Measurements from ENCODE around the gene ACTR8. TPM values are rescaled to one million over a fixed set of nuclear protein-coding genes. Genes with fewer than 3 reads are reported as not detected.

The ACTR8 gene
- polyA plus RNA-seq, 1 donor (not counting 4 experiments of a cell fraction or from before 2014, with no cell fraction given) = 28.8 TPM

DNA sequence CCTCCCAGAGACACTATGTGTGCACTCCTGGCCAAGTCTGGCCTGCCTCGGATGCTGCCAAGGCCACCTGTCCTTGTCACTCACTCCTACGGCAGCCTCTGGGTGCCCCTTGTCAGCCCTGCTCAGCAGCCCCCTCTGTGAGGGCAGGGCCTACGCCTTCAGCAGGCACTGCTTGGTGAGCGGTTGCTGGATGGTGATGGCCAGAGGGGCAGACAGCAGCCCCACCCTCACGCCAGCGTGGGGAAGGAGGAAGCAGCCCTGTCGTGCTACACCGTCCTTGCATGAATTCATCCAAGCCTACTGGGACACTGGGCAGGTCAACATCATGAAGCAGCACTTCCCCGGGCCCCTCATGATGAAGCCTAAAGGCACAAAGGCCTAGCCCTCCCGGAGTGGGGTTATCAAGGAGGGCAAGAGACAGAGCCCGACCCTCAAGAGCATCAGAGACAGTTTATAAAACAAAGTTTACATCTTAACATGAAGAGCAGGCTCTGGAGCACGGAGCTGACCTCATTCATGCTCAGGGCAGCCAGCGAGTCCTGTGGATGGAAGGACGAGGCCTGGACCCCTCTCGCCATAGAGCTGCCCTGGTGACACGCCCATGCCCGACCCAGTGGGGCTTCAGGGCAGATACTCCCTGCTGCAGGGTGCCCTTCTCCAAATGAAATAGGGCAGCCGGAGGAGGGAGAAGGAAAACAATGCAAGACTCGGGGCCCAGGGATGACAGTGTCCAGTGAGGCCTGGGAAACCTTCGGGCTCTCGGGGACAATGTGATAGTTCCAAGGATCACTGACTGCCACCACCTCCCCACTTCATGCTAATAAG is 61.0 kb downstream of the ACTR8 start:
- no peak overlapping the region for H3K4me2 ChIP-seq (ENCODE audit: control insufficient read depth, extremely low read depth, insufficient read depth, low read depth, low read length)
- H3K9ac ChIP-seq (ENCODE audit: control insufficient read depth, extremely low read depth, insufficient read depth, low read length) = no peak overlapping the region
- DNase-seq (ENCODE audit: low read depth, low spot score) (no peak), FAIRE-seq (no peak)
- no peaks in the 10 kb centered on the region for H3K27me3 ChIP-seq (ENCODE audit: control insufficient read depth, extremely low read depth, insufficient read depth, low read length)
- H3K4me3 ChIP-seq (ENCODE audit: control insufficient read depth in 2 of 3, extremely low read depth in 1 of 3, insufficient read depth in 2 of 3, low read depth in 1 of 3, low read length in 3 of 3) = no peak overlapping the region
- no peaks in the 10 kb centered on the region for H4K20me1 ChIP-seq (ENCODE audit: control insufficient read depth, extremely low read depth, insufficient read depth, low read length)
- dilution Hi-C loops (cut with MboI; ENCODE audit: extremely low pct_ligation_motif_present, low sequenced_read_pairs) = no loop called here
- TF ChIP-seq EZH2 (IDR thresholded peaks at IDR 0.05; ENCODE audit: low read length) = no peak
- no peak for TF ChIP-seq CTCF (optimal IDR thresholded peaks at IDR 0.05 in 1 of 3, IDR thresholded peaks at IDR 0.05 in 1 of 3, conservative IDR thresholded peaks at IDR 0.05 in 1 of 3; ENCODE audit: extremely low read depth in 1 of 3, insufficient read depth in 2 of 3, low read length in 3 of 3)
- H3K36me3 ChIP-seq (ENCODE audit: control insufficient read depth in 2 of 2, extremely low read depth in 1 of 2, insufficient read depth in 2 of 2, low read length in 2 of 2) = no peaks in the 10 kb centered on the region
- H3K4me1 ChIP-seq (ENCODE audit: control insufficient read depth, extremely low read depth, insufficient read depth, low read length) = no peaks in the 10 kb centered on the region
- no peak overlapping the region for H2AFZ ChIP-seq (ENCODE audit: control insufficient read depth, low read length)
- no peaks in the 10 kb centered on the region for H3K9me1 ChIP-seq (ENCODE audit: control insufficient read depth, extremely low read depth, insufficient read depth, low read length)
- H3K9me3 ChIP-seq (ENCODE audit: control insufficient read depth, low read depth, low read length) = no peaks in the 10 kb centered on the region
- H3K27ac ChIP-seq (ENCODE audit: control insufficient read depth, insufficient read depth, low read length) = no peak overlapping the region
- H3K79me2 ChIP-seq (ENCODE audit: control insufficient read depth, insufficient read depth, low read length) = no peaks in the 10 kb centered on the region

GRCh38 chr3:53820084-53820483 is 61.9 kb downstream of the ACTR8 start:
- H3K9me1 ChIP-seq (ENCODE audit: control insufficient read depth, extremely low read depth, insufficient read depth, low read length) = no peaks in the 10 kb centered on the region
- H3K36me3 ChIP-seq (ENCODE audit: control insufficient read depth in 2 of 2, extremely low read depth in 1 of 2, insufficient read depth in 2 of 2, low read length in 2 of 2) = no peaks in the 10 kb centered on the region
- no peaks in the 10 kb centered on the region for H3K4me1 ChIP-seq (ENCODE audit: control insufficient read depth, extremely low read depth, insufficient read depth, low read length)
- H3K4me3 ChIP-seq (ENCODE audit: control insufficient read depth in 2 of 3, extremely low read depth in 1 of 3, insufficient read depth in 2 of 3, low read depth in 1 of 3, low read length in 3 of 3) = no peak overlapping the region
- no peak overlapping the region for H3K9ac ChIP-seq (ENCODE audit: control insufficient read depth, extremely low read depth, insufficient read depth, low read length)
- no peak for FAIRE-seq
- H2AFZ ChIP-seq (ENCODE audit: control insufficient read depth, low read length) = no peak overlapping the region
- dilution Hi-C loops (cut with MboI; ENCODE audit: extremely low pct_ligation_motif_present, low sequenced_read_pairs) = no loop called here
- no peaks in the 10 kb centered on the region for H3K9me3 ChIP-seq (ENCODE audit: control insufficient read depth, low read depth, low read length)
- no peaks in the 10 kb centered on the region for H3K79me2 ChIP-seq (ENCODE audit: control insufficient read depth, insufficient read depth, low read length)
- no peaks in the 10 kb centered on the region for H3K27me3 ChIP-seq (ENCODE audit: control insufficient read depth, extremely low read depth, insufficient read depth, low read length)
- no peaks in the 10 kb centered on the region for H4K20me1 ChIP-seq (ENCODE audit: control insufficient read depth, extremely low read depth, insufficient read depth, low read length)
- no peak for DNase-seq (ENCODE audit: low read depth, low spot score)
- no peak for TF ChIP-seq EZH2 (IDR thresholded peaks at IDR 0.05; ENCODE audit: low read length)
- TF ChIP-seq CTCF (optimal IDR thresholded peaks at IDR 0.05 in 1 of 3, IDR thresholded peaks at IDR 0.05 in 1 of 3, conservative IDR thresholded peaks at IDR 0.05 in 1 of 3; ENCODE audit: extremely low read depth in 1 of 3, insufficient read depth in 2 of 3, low read length in 3 of 3) = no peak
- no peak overlapping the region for H3K27ac ChIP-seq (ENCODE audit: control insufficient read depth, insufficient read depth, low read length)
- H3K4me2 ChIP-seq (ENCODE audit: control insufficient read depth, extremely low read depth, insufficient read depth, low read depth, low read length) = no peak overlapping the region

Data from keratinocyte (primary cell).